GM10847 (cell line): ENCODE measurements around the gene VTI1A.

ENCODE experiments used
- POLR2A ChIP-seq: IDR thresholded peaks from 2 replicates; pipeline ENCODE4 v1.6.1; 2011; ENCODE audit not compliant: insufficient read length; ENCODE audit errors: extremely low read depth

Gene VTI1A

GRCh38 chr10:112585960-112586359, 138.9 kb downstream of the VTI1A start:
- no peak for TF ChIP-seq POLR2A

- TF ChIP-seq POLR2A: no peak
Measured at GRCh38 chr10:112587729-112588128, 140.7 kb downstream of the VTI1A start.

- TF ChIP-seq POLR2A: no peak
Measured at GRCh38 chr10:112588225-112588990, 141.4 kb downstream of the VTI1A start.

GRCh38 chr10:112589081-112589480, 142.1 kb downstream of the VTI1A start:
- TF ChIP-seq POLR2A: no peak

GRCh38 chr10:112593023-112593422, 146.0 kb downstream of the VTI1A start:
- TF ChIP-seq POLR2A: no peak

- no peak for TF ChIP-seq POLR2A
Measured at GRCh38 chr10:112601214-112602090, 154.4 kb downstream of the VTI1A start.

- TF ChIP-seq POLR2A: no peak
Measured at GRCh38 chr10:112603062-112603461, 156.0 kb downstream of the VTI1A start.

- no peak for TF ChIP-seq POLR2A
Measured at GRCh38 chr10:112605063-112605462, 158.0 kb downstream of the VTI1A start.

GRCh38 chr10:112607506-112607905, 160.5 kb downstream of the VTI1A start:
- TF ChIP-seq POLR2A: no peak

- TF ChIP-seq POLR2A: no peak
Measured at GRCh38 chr10:112613620-112614019, 166.6 kb downstream of the VTI1A start.

GRCh38 chr10:112614072-112614471, 167.1 kb downstream of the VTI1A start:
- no peak for TF ChIP-seq POLR2A

- TF ChIP-seq POLR2A: no peak
Measured at GRCh38 chr10:112614586-112614985, 167.6 kb downstream of the VTI1A start.

- no peak for TF ChIP-seq POLR2A
Measured at GRCh38 chr10:112615269-112615668, 168.3 kb downstream of the VTI1A start.

GRCh38 chr10:112616647-112617046, 169.6 kb downstream of the VTI1A start:
- no peak for TF ChIP-seq POLR2A

GRCh38 chr10:112618814-112619213, 171.8 kb downstream of the VTI1A start:
- TF ChIP-seq POLR2A: no peak

GRCh38 chr10:112619556-112619955, 172.5 kb downstream of the VTI1A start:
- TF ChIP-seq POLR2A: no peak

- no peak for TF ChIP-seq POLR2A
Measured at GRCh38 chr10:112622786-112623185, 175.8 kb downstream of the VTI1A start.

- TF ChIP-seq POLR2A: no peak
Measured at GRCh38 chr10:112624546-112625048, 177.6 kb downstream of the VTI1A start.
